Mesenteric fat pad (tissue), 1 donor: Measurements from ENCODE around the gene ZFPM1. TPM values are rescaled to one million over a fixed set of nuclear protein-coding genes. Genes with fewer than 3 reads are reported as not detected.
"Not testable (repeated sequence)": the region's sequence is repeated elsewhere in the genome, so short reads cannot be mapped to it uniquely, and the experiment has no call there.

Experiments
- DNase-seq: peaks from one replicate; pipeline ENCODE4 v3.0.0-alpha.2; 2020; ENCODE audit warnings: low spot score
- total RNA-seq: library from RNA; stranded (reverse); fragmentation: NEBNext Ultra II Directional; extraction: Animal tissue kit (Norgen Biotek cat#: 25700); gene quantifications from one replicate; pipeline ENCODE4 v1.2.1, GENCODE V29; 2021
- donor health status: DM: yes; HTN: yes; CAD: no.

ZFPM1 gene
- total RNA-seq, 1 donor from 2014 or later = 4.8 TPM

DNA sequence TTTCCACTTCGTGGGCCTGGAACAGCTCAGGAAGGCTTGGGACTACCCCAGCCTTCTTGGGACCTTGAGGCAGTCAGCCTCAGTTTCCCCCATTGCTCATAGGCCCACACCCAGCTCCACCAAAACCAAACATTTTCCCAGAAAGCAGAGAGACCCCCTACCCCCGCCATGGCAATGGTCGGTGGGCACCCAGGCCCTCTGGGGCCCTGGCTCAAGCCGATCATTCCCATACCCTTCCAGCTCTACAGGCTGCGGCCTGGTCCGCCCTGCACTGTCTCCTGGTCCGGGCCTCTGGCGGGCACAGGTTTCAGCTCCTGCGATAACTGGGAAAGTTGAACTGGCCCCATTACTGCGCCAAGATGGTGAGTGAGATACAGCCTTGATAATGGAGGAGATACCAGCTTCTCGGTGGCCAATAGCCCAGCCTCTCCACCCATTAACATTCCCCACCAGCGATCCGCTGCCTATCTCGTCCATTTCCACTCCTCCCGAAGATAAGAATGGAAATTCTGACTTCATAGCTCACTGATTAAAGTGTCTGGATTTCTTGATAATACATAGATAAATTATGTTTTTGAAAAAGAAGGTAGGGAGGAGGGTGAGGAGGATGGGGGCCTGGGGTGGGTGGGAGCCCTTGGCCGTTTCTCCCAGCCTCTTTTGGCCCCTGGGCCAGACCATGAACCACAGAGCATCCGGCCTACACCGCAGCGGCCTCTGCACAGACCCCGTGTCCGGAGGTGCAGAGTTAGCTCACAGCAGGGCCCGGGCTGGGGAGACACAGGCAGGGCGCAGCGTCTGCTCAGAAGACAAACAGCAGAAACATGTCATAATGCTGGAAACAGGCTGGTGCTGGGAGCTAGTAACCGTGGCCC is 11.6 kb downstream of the ZFPM1 start:
- no peak for DNase-seq

DNA sequence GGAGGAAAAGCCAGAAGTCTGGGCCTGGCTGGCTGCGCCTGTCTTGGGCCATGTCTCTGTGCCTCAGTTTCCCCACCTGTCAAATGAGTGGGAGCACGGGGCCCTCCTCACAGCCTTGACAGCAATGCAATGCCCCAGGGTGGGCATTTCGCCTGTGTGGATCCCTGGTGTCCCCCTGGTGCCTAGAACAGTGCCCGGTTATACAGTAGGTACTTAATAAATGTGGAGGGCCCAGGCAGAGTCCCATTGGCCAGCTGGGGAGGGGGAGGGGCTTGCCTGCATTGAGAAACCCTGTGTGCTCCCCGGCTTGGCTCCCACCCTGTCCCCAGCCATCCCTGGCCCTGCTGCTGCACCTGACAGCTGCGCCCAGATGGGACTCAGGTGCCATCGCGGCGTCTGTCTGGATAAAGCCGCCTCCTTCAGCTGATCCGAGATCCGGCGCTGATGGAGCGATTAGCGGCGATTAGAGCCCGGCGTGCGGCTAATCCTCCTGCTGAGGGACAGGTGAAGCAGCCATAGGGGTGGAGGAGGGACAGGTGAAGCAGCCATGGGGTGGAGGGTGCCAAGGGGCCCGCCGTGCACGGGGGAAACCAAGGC is 12.4 kb downstream of the ZFPM1 start:
- DNase-seq = no peak

DNA sequence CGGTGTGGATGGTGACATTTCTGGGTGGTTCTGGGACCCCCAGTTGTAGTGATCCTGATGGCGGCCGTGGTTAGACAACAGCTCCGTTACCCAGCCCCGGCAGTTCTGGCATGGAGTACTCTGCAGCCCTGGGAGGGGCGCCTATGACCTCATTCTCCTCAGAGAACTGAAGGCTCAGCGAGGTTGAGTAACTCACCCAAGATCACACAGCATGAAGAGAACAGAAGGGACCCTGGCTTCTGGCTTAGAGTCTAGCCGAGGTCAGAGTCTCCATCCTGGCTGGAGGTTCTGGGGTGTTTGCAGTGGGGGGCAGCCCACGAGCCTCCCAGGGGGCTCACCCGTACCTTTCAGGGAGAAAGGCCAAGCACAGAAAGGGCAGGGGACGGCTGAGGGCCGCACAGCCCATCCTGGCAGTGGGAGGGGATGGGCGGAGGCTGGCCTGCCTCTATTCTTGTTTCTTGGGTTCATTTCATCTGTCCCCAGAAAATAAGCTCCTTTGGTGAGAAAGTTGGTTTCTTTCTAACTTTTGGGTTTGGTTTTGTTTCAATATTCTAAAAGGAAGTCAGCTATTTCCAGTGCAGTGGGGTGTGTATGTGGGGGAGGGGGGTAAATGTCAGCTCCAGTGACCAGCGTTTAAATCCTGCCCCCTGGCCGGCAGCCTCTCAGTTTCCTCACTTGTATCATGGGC is 13.2 kb downstream of the ZFPM1 start:
- no peak for DNase-seq

DNA sequence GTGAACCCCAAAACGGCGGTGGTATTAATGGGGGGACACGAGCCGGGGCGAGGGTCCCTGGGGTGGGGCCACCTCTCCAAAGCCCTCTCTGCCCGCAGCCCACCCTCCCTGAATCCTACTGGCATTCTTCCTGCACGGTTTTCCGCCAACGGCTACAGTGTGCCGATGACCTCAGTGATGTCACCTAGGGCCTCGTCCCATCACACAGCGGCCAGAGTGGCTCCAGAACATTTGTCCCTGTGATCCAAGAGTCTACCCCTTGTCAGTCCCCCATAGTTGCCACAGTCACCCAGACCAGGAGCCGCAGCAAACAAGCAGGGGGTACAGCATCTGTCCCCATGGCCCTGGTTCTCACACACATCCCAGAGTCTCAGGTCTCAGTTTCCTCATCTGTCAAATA is 13.9 kb downstream of the ZFPM1 start:
- no peak for DNase-seq

DNA sequence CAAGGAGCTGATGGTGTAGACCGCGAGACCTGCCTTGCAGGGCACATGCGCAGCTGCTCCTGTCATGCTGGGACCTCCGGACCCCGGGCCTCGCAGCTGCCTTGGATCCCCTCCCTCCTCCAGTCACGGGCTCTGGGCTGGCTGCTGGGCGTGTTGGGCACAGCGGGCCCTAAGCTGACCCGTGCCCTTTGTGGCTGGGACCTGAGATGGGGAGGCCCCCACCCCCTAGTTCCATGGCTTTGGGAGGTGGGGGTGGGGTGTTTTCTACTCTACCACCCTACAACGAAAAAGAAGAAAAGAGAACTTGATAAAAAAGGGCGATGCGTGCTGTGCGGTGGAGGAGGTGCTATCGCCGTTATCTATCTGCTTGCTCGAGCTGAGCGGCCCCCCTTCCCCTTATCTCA is 14.5 kb downstream of the ZFPM1 start:
- no peak for DNase-seq

DNA sequence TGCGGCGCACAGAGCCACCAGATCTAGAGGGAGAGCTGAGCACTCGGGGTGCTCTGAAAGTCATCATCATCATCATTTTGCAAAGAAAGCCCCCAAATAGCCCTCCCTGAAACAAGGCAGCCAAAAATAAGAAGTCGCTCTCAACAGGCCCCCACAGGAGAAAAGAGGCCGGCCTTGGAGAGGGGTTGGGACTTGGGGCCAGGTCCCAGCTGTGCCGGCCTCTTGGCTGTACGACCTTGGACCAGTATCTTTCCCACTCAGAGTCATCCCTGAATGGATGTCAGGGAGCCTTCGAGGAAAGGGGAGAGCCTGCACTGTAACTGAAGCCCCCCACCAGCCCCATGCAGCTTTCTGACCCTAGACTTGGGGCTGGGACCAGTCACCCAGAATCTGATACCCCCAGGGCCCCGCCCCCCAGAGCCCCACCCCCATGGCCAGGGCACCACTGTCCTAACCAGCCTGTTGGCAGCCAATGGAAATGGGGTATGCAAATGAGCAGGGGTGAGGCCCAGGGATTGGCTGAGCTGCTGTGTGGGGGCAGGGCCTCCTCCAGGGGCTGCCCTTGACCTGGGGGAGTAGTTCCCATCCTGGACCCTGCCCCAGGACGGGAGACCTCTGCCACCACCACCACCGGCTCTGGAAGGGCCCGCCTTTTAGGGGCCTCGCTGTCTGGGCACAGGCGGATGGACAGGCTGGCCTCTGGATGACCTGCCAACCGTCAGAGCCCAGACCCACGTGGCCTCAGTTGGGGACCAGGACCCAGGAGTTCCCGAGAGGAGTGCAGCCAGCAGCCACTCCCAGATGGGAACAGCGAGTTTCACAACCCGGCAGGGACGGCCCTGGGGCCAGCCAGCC is 15.4 kb downstream of the ZFPM1 start:
- no peak for DNase-seq

DNA sequence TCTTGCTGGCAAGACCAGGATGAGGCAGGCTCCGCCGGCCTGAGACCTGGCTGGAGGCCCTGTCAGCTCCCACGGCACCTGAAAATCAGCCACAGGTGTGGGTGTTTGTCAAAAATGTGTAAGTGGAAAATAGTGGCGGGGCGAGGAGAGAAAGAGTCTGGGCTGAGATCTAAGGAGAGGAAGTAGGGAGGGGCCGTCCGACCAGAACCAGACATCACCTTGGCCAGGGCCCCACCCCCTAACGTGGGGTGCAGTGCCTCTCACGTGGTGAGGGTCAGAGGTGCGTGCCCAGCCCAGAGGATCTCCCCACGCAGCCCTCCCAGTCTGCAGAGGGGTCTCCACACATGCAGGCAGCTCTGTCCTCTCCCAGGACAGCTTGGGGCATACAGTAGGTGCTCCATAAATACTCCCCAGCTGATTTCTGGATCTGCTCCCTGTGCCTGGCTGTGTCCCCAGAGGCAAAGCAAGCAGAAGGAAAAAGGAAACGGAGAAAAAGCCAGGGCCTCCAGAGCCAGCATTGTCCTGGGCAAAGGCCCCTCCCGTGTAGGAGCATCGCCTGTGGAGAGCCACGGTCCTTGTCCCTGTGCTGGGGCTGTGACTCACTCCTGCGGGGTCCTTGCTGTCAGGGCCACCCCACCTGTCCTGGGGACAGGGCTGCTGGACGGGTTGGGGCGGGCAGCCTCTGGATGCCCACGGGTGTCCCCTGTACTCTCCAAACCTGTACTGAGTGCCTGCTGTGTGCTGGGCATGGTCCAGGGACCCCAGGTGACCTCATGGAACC is 16.7 kb downstream of the ZFPM1 start:
- DNase-seq = no peak

DNA sequence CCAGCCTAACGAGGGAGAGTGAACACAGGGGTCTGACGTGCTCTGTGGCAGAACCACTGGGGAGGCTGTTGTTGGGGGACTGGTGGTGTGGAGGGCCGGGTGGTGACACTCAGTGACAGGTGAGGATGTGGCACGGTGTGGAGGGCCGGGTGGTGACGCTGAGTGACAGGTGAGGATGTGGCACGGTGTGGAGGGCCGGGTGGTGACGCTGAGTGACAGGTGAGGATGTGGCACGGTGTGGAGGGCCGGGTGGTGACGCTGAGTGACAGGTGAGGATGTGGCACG is 17.3 kb downstream of the ZFPM1 start:
- DNase-seq = not testable (repeated sequence)

DNA sequence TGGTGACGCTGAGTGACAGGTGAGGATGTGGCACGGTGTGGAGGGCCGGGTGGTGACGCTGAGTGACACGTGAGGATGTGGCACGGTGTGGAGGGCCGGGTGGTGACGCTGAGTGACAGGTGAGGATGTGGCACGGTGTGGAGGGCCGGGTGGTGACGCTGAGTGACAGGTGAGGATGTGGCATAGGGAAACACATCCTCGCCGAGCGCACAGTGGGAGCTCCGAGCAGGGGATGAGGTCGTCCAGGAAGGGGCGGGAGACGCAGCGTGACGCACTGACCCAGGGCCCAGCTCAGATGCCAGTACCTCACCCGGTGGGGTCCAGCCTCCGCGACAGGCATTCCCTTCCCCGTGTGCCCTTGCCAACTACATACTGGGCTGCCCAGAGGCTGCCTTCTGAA is 17.6 kb downstream of the ZFPM1 start:
- not testable (repeated sequence) for DNase-seq

DNA sequence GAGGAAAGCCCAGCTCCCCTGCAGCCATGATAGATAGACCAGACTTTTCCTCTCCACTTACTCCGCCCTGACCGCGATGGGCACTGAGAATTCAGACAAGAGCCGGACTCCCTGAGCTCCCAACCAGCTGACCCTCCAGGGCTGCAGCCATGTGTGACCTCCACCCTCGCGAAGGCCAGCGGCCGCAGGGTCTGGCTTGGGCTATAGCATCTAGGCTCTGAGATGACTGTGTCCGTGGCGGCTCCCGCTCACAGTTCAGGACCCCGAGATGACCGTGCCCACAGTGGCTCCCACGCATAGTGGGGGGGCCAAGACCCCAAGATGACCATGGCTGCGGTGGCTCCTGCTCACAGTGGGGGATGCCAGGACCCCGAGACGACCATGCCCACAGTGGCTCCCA is 18.0 kb downstream of the ZFPM1 start:
- no peak for DNase-seq

DNA sequence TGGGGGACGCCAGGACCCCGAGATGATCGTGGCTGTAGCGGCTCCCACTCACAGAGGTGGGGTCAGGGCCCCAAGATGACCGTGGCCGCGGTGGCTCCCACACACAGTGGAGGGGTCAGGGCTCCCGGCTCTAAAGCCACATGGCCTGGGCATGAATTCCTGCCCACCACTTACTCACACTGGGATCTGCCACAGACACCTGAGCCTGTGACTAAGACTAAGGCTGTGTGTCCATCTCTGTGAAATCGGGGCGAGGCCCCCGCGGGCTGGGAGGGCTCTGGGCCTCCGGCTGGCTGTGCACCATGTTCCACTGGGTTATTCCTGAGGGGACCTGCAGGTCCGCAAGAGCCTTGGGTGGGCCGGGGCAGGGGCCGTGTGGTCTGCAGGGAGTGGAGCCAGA is 18.5 kb downstream of the ZFPM1 start:
- no peak for DNase-seq

DNA sequence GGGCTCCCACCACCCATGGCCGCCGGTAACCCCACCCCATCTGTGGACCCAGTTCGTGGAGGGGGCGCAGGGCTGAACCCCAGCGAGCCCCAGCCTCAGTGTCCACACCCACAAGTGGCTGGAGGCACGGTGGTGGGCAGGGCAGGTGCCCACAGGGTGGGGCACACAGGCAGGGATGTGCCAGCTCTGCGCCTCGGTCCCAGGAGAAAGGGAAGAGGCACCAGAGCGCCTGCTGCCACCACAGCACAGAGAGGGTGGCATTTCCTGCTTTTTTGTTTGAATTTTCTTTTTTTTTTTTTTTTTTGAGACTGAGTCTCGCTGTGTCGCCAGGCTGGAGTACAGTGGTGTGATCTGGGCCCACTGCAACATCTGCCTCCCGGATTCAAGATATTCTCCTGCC is 19.0 kb downstream of the ZFPM1 start:
- no peak for DNase-seq

DNA sequence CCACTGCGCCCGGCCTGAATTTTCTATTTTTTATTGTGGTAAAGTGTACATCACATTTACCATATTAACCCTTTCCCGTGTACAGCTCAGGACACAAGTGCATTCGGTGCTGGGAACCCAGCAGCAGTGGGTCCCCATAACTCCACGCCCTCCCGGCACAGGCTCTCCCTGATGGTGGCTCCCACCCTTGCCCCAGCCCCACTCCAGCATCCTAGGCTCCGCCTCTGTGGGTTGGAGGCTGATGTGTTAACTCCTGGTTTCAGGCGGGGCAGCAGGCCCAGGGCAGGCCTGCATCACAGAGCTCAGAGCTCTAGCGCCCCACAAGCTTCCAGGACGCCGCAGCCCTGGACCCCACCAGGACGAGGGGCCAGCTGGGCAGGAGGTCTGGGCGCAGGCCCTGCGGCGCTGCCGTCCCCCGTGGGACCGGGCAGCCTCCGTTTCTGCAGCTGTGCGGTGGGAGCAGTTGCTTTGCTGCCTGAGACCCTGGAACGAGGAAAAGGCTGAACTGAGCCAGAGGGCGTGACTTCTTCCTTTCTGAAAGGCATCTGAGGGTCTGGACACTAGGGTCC is 19.6 kb downstream of the ZFPM1 start:
- no peak for DNase-seq

DNA sequence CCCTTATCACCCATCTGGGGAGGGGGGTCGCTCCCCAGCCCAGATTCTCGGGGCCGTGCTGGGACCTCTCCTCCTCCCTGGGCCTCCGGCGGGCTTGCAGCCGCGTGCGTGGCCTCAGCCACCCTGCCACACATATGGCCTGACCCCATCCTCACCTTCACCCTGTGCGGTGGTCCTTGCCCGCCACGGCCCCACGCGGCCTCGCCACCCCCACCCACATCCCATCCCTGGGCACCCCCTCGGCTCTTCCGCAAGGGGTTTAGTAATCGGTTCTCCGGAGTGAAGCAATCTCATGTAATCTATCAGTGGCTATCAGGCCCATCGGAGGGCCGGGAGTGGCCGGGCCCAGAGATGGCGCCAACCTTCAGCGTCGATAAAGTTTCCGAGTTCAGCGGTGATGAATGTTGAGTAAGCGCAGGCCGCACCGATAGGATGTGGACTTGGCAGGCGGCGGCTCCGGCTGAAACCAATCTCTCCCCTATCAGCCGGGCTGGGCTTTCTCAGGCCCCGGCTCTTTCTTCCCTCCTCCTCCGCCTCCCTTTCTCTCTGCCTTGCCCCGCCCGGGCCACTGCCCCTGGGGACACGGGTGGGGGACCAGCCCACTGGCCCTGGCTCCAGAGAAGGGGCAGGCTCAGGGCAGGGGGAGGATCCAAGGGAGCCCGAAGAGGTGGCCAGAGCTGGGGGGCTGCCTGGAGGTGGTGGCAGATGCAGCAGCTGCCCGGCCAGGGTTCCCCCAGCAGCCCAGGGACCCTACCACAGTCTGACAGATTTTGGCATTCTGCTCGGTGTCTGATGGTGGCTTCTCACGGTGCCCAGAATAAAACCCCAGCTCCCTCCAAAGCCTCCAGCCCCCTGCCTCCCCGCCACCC is 20.8 kb downstream of the ZFPM1 start:
- DNase-seq = no peak

DNA sequence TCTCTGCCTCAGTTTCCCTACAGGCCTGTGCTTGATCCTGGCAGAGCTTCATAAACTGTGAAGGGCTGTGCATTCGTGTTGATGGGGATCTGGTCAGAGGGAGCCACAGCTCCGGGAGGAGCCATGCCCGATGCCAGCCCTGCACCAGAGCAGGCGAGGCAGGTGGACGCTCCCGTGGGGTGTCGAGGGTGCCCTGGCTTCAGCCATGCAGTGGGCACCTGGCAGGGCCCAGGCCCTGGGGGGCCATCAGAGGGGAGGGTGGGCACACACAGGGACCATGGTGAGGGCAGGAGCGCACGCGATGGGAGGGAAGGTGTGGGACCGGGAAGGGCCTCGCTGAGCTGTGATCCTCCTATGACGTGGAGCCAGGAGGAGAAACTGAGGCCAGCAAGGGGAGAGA is 22.0 kb downstream of the ZFPM1 start:
- DNase-seq = no peak

DNA sequence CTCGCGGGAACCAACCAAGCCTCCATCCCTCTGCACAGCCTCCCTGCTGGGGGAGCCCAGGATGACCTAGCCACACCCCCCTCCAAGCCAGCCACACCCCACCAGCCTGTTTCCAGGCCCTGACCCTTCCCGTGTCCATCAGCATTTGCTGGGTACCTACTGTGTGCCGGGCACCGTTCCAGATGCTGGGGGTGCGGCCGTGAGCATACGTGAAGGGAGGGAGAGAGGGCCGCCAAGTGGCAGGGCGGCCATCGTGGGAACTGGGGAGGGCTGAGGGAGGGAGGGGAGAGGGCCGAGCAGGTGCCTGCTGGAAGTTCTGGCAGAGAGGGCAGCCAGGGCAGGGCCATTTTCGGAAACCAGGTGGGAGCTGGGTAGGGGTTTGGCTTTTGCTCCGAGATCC is 23.1 kb downstream of the ZFPM1 start:
- no peak for DNase-seq

DNA sequence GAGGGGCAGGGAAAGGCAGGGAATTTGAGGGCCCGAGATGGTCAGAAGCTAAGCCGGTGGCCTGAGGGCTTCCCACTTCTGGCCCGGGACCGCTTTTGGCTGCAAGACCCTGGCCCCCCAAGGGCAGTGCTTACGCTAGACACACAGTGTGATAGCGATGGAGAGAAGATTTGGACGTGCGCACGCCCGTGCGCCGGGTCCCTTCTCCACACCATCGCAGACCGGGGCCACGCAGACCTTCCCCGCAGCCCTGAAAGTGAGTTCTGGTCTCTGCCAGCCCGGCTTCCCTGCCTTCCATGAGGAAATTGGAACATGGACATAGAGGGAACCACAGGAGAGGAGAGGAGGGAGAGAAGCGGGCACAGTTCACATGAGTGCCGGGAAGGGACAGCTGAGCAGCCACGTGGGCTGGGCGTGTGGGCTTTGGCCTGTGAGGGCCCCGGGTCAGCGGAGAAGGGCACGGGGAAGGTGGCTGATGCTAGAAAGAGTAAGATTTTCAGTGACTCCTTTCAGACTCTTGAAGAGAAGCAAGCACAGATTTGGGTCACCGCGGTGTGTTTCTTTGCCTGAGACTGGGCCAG is 23.8 kb downstream of the ZFPM1 start:
- no peak for DNase-seq

DNA sequence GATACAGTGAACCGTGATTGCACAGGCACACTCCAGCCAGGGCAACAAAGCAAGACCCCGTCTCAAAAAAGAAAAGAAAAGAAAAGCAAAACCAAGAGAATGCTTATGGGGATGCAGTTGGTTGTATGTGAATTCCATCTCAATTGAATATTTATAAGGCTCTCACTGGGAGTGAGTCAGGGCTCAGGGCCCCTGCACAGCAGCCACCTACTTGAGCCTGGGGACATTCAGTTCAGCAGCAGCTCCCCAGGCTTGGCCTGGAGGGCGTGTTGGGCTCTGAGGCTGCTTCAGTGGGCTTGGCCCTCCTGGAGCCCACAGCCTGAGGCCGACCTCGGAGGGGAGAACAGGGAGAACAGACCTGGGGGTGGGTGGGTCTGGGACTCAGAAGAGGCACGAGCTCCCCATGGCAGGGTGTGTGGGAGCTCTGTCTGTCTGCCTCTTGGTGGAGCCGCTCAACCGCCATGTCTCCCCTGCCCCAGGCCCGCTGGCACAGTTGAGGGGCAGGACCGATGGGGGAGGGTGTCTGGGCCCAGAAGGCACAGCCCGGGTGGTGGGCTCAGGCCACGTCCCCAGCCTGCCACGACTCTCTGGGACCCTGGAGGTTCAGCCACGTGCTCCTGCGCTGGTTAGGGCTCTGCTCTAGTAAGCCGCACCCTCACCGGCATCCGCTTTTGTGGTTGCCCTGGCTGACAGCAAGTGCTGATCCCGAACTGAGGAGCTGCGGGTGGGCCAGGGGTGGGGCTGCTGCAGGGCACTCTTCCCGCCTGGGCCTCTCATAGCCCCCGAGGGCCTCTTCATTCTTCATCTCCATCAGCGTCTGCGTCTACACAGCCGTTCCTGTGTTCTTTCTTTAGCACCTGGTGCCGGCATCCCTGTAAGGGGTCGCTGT is 24.8 kb downstream of the ZFPM1 start:
- DNase-seq = no peak
